ENCODE data around the gene FCSK.

Gene FCSK

GRCh38 chr16:70526403-70526802, 72.0 kb downstream of the FCSK start:
- DNase-seq: no peak

GRCh38 chr16:70527315-70527996, 73.1 kb downstream of the FCSK start:
- no peak for DNase-seq

- DNase-seq: no peak
Observed at GRCh38 chr16:70529051-70529777, 74.8 kb downstream of the FCSK start.

Data from DMS153 (cell line).